T-helper 22 cell (primary cell): Measurements from ENCODE around the gene ARL8A.

ENCODE experiments used
- DNase-seq: peaks from one replicate; pipeline ENCODE4 v3.0.0-alpha.2; 2020; ENCODE audit warnings: low read depth

The ARL8A gene

GRCh38 chr1:202135221-202135721 is 9.3 kb downstream of the ARL8A start:
- no peak for DNase-seq

GRCh38 chr1:202134645-202135172 is 9.8 kb downstream of the ARL8A start:
- DNase-seq, result no peak

- DNase-seq, result no peak
Observed at GRCh38 chr1:202133989-202134388, 10.5 kb downstream of the ARL8A start.

- DNase-seq, result no peak
Observed at GRCh38 chr1:202133496-202133895, 11.0 kb downstream of the ARL8A start.

- DNase-seq, result no peak
Observed at GRCh38 chr1:202133001-202133400, 11.5 kb downstream of the ARL8A start.

- DNase-seq, result no peak
Observed at GRCh38 chr1:202131956-202132821, 12.3 kb downstream of the ARL8A start.

- DNase-seq, result no peak
Observed at GRCh38 chr1:202130816-202131522, 13.6 kb downstream of the ARL8A start.

- no peak for DNase-seq
Observed at GRCh38 chr1:202130297-202130721, 14.2 kb downstream of the ARL8A start.

- DNase-seq, result no peak
Observed at GRCh38 chr1:202129453-202130296, 14.9 kb downstream of the ARL8A start.

GRCh38 chr1:202127836-202128622 is 16.5 kb downstream of the ARL8A start:
- DNase-seq, result no peak

- no peak for DNase-seq
Observed at GRCh38 chr1:202127061-202127460, 17.5 kb downstream of the ARL8A start.

- DNase-seq, result no peak
Observed at GRCh38 chr1:202126426-202126825, 18.1 kb downstream of the ARL8A start.

- DNase-seq, result no peak
Observed at GRCh38 chr1:202125611-202126010, 18.9 kb downstream of the ARL8A start.

- DNase-seq, result no peak
Observed at GRCh38 chr1:202124142-202124541, 20.4 kb downstream of the ARL8A start.

- no peak for DNase-seq
Observed at GRCh38 chr1:202123336-202123813, 21.2 kb downstream of the ARL8A start.

- no peak for DNase-seq
Observed at GRCh38 chr1:202122639-202123335, 21.8 kb downstream of the ARL8A start, which contains the start of gene GPR37L1. GPR37L1 (plus strand) TSS chr1:202122917; CDS start chr1:202122964, 47 bp downstream.

- DNase-seq, result no peak
Observed at GRCh38 chr1:202121006-202121405, 23.5 kb downstream of the ARL8A start.

- no peak for DNase-seq
Observed at GRCh38 chr1:202117898-202118371, 26.6 kb downstream of the ARL8A start.

GRCh38 chr1:202116287-202116686 is 28.2 kb downstream of the ARL8A start:
- DNase-seq, result no peak

- no peak for DNase-seq
Observed at GRCh38 chr1:202113690-202114300, 30.7 kb downstream of the ARL8A start.
